Natural killer cell treated with Interleukin-12 subunit alpha and Interleukin-12 subunit beta and Interleukin-15 and Interleukin-18, amount 100 ng/mL, for 72 hours (primary cell): ENCODE measurements around the gene APOC1. TPM values are rescaled to one million over a fixed set of nuclear protein-coding genes. Genes with fewer than 3 reads are reported as not detected.

Experiments used
- ATAC-seq, 2 donors: fragments of 150-1000 bp; cut with Tn5 transposase in 1 of 2; sonication (Bioruptor Pico), chemical (Tn5 transposase) in 1 of 2; 2 replicates each; pipeline ENCODE4 v1.10.0; 2021
- DNase-seq: peaks from one replicate; pipeline ENCODE4 v3.0.0; 2022; ENCODE audit warnings: low spot score
- H3K27ac Mint-ChIP-seq, 2 donors: 1 replicate in 1 of 2; 2 replicates in 1 of 2; pipeline ENCODE4 v1.8.0; 2022; ENCODE audit warnings: mixed read lengths in 2 of 2, mild to moderate bottlenecking in 1 of 2, moderate library complexity in 1 of 2
- H3K27me3 Mint-ChIP-seq, 2 donors: 1 replicate in 1 of 2; 2 replicates in 1 of 2; pipeline ENCODE4 v1.8.0; 2022; ENCODE audit warnings: mixed read lengths in 2 of 2
- H3K36me3 Mint-ChIP-seq: one replicate; pipeline ENCODE4 v1.8.0; 2022; ENCODE audit warnings: mixed read lengths
- H3K4me1 Mint-ChIP-seq, 2 donors: 1 replicate in 1 of 2; 2 replicates in 1 of 2; pipeline ENCODE4 v1.8.0; 2022; ENCODE audit warnings: low read depth in 2 of 2, mixed read lengths in 2 of 2, mild to moderate bottlenecking in 1 of 2
- H3K4me3 Mint-ChIP-seq: one replicate; pipeline ENCODE4 v1.8.0; 2022; ENCODE audit warnings: mixed read lengths
- H3K9me3 Mint-ChIP-seq: 2 replicates; pipeline ENCODE4 v1.8.0; 2022; ENCODE audit warnings: mixed read lengths
- total RNA-seq, 2 donors: library from RNA; stranded (reverse); gene quantifications; one replicate each; pipeline ENCODE4 v1.2.3, GENCODE V29; 2022

The APOC1 gene
- total RNA-seq, 2 donors from 2014 or later: not detected

DNA sequence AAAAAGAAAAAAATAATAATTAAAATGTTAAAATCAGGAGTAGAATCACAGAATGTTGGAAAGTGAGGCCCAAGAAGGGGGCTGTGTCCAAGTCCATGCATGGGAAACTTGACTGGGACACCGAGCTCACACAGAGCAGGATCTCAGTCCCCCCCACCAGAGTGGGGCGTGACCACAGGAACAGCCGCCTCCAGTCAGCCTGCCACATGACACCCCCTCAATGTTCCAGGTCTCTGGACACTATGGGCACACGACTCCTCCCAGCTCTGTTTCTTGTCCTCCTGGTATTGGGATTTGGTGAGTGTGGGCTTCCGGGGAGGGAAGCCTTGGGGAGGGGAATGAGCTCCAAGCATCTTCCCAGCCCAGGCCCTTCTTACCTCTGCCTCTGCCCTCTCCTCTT is 33.8 kb downstream of the APOC1 start:
- Mint-ChIP-seq H3K9me3 (no peaks in the 10 kb centered on the region), H3K4me3 (no peak overlapping the region), H3K27me3 (no peaks in the 10 kb centered on the region), H3K27ac (no peak overlapping the region), H3K4me1 (peaks cover 0 to 10% of the 10 kb centered on the region in 2 donors), H3K36me3 (no peaks in the 10 kb centered on the region)
- ATAC-seq: no peak
- no peak for DNase-seq

DNA sequence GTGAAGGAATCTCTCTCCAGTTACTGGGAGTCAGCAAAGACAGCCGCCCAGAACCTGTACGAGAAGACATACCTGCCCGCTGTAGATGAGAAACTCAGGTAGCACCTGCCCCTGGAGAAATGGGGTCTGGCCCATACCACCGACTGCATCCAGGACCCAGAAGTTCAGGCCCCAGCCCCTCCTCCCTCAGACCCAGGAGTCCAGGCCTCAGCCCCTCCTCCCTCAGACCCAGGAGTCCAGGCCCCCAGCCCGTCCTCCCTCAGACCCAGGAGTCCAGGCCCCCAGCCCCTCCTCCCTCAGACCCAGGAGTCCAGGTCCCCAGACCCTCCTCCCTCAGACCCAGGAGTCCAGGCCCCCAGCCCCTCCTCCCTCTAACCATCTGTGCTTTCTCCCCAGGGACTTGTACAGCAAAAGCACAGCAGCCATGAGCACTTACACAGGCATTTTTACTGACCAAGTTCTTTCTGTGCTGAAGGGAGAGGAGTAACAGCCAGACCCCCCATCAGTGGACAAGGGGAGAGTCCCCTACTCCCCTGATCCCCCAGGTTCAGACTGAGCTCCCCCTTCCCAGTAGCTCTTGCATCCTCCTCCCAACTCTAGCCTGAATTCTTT is 34.5 kb downstream of the APOC1 start:
- Mint-ChIP-seq H3K4me1 (peaks cover 4 to 13% of the 10 kb centered on the region in 2 donors), H3K27me3 (no peaks in the 10 kb centered on the region), H3K9me3 (no peaks in the 10 kb centered on the region), H3K27ac (no peak overlapping the region), H3K36me3 (no peaks in the 10 kb centered on the region), H3K4me3 (no peak overlapping the region)
- no peak for ATAC-seq
- no peak for DNase-seq

DNA sequence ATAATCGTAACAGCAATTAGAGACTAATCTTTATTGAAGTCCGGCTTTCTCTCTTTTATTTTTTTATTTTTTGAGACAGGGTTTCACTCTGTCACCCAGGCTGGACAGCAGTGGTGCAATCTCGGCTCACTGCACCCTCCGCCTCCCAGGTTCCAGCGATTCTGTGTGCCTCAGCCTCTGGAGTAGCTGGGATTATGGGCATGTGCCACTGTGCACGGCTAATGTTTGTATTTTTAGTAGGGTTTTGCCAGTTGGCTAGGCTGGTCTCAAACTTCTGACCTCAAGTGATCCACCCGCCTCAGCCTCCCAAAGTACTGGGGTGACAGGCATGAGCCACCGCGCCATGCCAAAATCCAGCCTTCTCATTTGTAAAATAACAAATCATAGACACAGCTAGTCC is 35.1 kb downstream of the APOC1 start:
- DNase-seq: no peak

DNA sequence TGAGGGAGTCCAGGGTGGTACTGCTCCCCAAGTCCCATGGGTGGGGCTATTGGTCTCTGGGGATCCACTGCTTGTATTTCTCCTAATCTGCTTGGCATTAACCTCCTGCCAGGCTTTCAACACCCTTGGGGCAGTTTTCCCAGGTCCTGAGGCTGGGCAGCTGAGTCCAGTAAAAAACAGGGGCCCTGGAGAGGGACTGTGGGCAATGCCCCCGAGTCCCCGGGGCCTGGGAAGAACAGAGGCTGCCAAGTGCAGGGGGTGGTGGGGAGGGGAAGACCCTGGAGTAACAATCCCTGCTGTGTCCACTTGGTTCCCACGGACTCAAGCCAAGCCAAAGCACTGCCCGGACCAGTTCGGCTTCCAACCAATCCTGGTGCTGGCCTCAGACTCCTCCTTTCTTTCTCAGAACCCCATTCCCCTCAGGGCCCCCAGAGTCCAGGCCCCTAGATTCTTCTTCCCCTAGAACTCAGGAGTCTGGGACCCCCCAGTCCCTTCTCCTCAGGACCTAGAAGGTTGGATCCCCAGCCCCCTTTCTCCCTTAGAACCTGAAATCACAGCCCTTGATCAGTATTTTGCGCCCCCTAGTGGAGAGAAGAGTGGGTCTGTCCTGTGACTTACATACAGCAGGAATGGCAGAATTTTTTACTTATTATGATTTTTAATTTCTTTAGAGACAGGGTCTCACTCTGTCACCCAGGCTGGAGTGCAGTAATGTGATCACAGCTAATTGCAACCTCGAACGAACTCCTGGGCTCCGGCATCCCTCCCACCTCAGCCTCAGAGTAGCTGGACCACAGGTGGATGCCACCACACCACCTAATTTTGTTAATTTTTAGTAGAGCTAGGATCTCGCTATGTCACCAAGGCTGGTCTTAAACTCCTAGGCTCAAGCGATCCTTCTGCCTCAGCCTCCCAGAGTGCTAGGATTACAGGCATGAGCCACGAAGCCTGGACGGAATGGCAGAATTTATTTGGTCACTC is 37.1 kb downstream of the APOC1 start:
- Mint-ChIP-seq H3K4me1 (peaks cover 24 to 26% of the 10 kb centered on the region in 2 donors), H3K4me3 (no peak overlapping the region), H3K27me3 (no peaks in the 10 kb centered on the region), H3K9me3 (no peaks in the 10 kb centered on the region), H3K27ac (no peak overlapping the region), H3K36me3 (no peaks in the 10 kb centered on the region)
- no peak for ATAC-seq
- peak; percentile 70 for DNase-seq

More for the DNA sequence above, 35.1 kb downstream of the APOC1 start:
- no peaks in the 10 kb centered on the region for H3K9me3 Mint-ChIP-seq
- ATAC-seq: no peak
- H3K27me3 Mint-ChIP-seq: no peaks in the 10 kb centered on the region
- H3K27ac Mint-ChIP-seq: no peak overlapping the region
- peaks cover 9 to 14% of the 10 kb centered on the region in 2 donors for H3K4me1 Mint-ChIP-seq
- H3K4me3 Mint-ChIP-seq: no peak overlapping the region
- H3K36me3 Mint-ChIP-seq: no peaks in the 10 kb centered on the region

DNA sequence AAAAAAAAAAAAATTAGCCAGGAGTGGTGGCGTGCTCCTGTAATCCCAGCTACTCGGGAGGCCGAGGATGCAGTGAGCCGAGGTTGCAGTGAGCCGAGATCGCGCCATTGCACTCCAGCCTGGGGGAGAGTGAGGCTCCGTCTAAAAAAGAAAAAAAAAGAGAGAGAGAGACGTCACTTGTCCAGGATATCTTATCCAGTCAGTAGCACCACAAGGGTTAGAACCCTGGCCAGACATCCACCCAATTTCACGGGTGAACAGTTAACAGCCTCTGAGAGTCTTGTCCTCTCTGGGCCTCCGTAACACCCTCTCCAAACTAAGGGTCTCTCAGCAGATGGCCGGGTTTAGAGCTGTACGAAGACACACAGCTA is 39.9 kb downstream of the APOC1 start:
- Mint-ChIP-seq H3K4me1 (peaks cover 36 to 41% of the 10 kb centered on the region in 2 donors), H3K9me3 (no peaks in the 10 kb centered on the region), H3K27ac (peak overlapping the region; percentile 96), H3K4me3 (peak overlapping the region; percentile 97), H3K36me3 (no peaks in the 10 kb centered on the region), H3K27me3 (no peaks in the 10 kb centered on the region)
- DNase-seq: no peak
- ATAC-seq: no peak

DNA sequence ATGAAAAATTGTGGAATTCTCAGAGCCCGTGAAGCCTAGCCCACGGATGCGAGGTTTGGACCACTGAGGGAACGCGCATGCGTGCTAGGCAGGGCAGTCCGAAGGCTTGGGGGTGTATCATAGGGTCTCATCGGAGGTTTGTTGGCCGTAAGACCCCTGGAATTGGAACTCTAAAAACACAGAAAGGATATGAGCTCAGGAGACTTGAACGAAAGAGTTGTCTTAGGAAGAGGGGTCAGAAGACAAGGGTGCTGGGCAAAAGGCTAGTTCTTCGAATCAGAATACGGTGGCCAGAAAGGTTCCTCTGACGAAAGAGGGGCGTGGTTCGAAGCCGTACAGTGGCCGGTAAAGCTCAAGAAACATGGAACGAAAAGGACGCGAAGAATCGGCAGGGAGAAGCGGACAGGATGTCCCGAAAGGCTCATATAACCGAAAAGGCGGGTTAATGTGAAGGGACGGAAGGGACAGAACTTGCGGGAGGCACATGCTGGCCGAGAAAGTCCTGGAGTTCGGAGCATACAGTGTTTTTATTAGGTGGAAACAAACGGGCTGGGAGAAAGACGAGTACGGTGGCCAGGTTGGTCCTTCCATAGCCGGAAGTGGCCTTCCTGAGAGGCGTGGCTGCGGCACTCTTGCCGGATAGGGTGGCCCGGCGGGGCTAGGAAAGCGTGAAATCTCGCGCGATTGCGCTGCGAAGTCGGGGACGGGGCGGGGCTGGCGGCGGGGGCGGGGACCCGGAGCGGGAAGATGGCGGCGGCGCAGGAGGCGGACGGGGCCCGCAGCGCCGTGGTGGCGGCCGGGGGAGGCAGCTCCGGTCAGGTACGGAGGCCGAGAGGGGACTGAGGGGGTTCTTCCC is 40.5 kb downstream of the APOC1 start, which contains the start of gene CLPTM1:
Gene CLPTM1, plus strand, starts transcription at position 732 of the 856 bp plus-strand sequence. Its CDS starts 16 bp downstream, at position 748.
- Mint-ChIP-seq H3K36me3 (no peaks in the 10 kb centered on the region), H3K4me3 (peak within 1 kb of the TSS; percentile 97), H3K4me1 (peaks cover 41 to 46% of the 10 kb centered on the region in 2 donors), H3K9me3 (no peaks in the 10 kb centered on the region), H3K27me3 (no peaks in the 10 kb centered on the region), H3K27ac (peak within 1 kb of the TSS; percentile 96)
- ATAC-seq (peak; percentile 96 to 98), DNase-seq (peak; percentile 98)

DNA sequence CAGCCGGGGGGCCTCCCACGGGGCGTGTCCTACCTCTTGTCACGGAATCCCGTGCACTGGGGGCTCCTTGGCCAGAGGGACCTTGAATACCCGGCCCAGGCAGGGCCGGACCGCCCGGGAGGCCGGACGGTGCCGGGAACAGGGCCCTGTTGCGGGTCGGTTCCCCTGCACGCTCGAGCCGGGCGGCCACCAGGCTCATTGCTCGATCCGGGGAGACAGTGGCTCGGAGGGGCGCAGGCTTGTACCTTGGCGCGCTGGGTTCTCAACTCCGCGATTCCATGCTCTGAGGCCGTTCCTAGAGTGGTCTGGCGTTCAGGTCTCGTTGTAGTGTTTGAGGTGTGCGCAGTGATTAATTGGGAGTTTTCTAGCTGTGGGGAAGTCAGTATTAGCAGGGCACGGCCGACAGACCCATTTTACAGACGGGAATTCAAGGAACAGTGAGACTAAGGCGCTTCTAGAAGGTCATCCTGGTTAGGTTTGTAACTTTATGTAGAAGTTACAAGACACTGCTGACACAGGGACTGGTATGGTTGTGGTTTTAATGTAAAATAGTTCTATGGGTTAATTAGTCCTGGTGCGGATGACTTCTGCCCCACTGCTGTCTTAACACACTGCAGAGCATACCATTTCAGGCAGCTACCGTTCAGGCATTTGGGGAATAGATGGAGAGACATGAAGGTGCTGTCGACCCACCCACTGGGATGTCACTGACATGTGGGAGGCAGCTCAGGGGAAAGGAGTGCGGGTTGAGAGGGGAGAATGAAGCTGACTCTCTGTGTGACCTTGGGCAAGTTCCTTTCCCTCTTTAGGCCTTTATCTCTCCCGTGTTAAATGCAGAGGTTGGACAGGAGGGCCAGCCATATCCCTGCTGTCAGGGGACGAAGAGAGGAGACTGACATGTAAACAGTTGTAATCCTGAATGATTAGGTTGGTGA is 41.4 kb downstream of the APOC1 start:
- Mint-ChIP-seq H3K4me3 (peak overlapping the region; percentile 89), H3K9me3 (no peaks in the 10 kb centered on the region), H3K4me1 (peaks cover 49 to 53% of the 10 kb centered on the region in 2 donors), H3K36me3 (no peaks in the 10 kb centered on the region), H3K27me3 (no peaks in the 10 kb centered on the region), H3K27ac (peak overlapping the region; percentile 96)
- DNase-seq (no peak), ATAC-seq (no peak)

DNA sequence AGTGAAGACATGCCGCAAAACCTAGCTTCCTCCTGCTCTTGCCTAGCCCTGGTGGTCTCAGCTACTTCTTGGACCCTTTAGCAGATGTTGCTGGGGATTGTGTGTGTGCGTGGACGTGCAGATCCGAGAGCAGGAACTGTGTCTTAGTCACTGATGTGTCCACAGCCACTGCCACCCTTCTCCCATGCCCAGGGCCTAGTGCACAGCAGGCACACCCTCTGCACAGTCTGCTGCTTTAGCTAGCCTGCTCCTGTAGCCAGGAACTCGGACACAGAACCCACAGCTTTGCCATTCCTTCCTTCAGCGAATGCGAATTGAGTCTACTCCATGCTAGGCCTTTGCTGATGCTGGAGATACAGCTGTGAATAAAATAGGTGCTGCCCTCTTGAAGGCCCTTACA is 43.1 kb downstream of the APOC1 start:
- Mint-ChIP-seq H3K27ac (peak overlapping the region; percentile 96), H3K36me3 (no peaks in the 10 kb centered on the region), H3K4me1 (peaks cover 49 to 53% of the 10 kb centered on the region in 2 donors), H3K4me3 (peak overlapping the region; percentile 89), H3K9me3 (no peaks in the 10 kb centered on the region), H3K27me3 (no peaks in the 10 kb centered on the region)
- no peak for ATAC-seq
- DNase-seq: no peak

DNA sequence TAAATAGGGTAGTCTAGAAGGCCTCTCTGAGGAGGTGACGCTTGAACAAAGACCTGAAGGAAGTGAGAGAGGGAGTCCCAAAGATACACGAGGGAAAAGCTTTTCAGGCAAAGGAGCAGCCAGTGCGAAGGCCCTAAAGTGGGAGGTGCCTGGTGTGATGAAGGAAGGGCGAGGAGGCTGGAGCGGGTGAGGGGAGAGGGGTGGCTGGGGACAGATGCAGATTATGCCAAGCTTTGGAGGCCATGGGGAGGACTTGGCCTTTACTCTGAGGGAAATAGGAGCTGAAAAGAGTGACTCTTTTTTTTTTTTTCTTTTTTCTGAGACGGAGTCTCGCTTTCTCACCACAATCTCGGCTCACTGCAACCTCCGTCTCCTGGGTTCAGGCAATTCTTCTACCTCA is 43.7 kb downstream of the APOC1 start:
- peak overlapping the region in 1 of 2 donors; percentile 96 for H3K27ac Mint-ChIP-seq
- ATAC-seq (no peak), DNase-seq (no peak)
- peaks cover 49 to 53% of the 10 kb centered on the region in 2 donors for H3K4me1 Mint-ChIP-seq
- no peaks in the 10 kb centered on the region for H3K36me3 Mint-ChIP-seq
- no peaks in the 10 kb centered on the region for H3K27me3 Mint-ChIP-seq
- H3K9me3 Mint-ChIP-seq: no peaks in the 10 kb centered on the region
- no peak overlapping the region for H3K4me3 Mint-ChIP-seq

DNA sequence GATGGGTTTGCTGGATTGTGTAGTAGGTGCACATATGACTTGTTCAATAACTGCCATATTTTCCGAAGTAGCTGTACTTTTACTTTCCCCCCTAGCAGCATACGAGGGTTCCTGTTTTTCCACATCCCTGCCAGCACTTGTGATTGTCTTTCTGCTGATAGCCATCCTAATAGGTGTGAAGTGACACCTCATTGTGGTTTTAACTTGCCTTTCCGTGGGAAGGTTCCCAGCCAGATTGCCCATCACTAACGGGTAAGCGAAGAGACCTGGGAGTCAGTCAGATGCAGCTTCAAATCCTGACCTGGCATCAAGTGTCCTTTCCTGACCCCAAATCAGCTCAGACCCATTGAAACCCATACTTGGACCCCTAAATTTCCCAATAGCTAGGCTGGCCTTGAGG is 45.3 kb downstream of the APOC1 start:
- ATAC-seq: no peak
- DNase-seq: no peak
- Mint-ChIP-seq H3K27me3 (no peaks in the 10 kb centered on the region), H3K36me3 (no peaks in the 10 kb centered on the region), H3K4me3 (no peak overlapping the region), H3K9me3 (no peaks in the 10 kb centered on the region), H3K4me1 (peaks cover 41 to 43% of the 10 kb centered on the region in 2 donors), H3K27ac (peak overlapping the region; percentile 26 to 47)

DNA sequence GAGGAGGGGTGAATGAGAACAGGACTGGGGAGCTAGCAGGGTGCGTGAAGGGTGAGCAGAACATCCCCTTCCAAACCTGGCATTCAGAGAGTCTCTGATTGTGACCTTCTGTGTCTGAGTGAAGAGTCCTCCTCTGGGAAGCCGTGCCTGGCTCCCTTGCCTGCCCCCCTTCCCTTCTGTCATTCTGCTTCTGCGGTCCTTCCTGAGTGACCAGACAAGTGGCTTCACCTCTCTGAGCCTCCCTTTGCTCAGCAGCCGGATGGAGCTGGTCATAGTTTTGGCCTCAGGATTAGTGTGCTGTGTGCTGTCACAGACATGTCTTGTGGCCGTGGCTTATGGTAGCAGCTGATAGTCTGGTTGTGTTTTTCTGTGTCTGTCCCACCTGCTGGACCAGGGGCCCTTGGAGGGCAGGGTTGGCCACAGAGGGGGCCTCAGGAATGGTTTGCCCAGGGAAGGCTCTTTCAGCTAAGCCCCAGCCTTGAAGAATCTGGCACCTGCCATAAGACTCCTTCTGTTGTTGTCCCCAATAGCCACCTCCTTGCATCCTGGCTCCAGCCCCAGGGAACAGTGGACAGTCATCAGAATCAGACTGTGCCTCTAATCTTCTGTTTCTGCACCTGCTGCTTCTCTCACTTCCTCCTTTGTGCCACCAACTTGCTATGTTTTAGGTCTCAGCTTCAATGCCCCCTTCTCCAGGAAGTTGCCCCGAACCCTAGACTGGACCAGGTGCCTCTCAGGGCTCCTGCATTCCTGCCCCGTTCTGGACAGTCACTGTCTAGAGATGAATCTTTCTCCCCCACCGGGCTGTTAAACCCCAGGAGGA is 46.7 kb downstream of the APOC1 start:
- H3K27me3 Mint-ChIP-seq: no peaks in the 10 kb centered on the region
- no peak overlapping the region for H3K4me3 Mint-ChIP-seq
- H3K9me3 Mint-ChIP-seq: no peaks in the 10 kb centered on the region
- no peak for DNase-seq
- H3K4me1 Mint-ChIP-seq: peaks cover 32 to 33% of the 10 kb centered on the region in 2 donors
- no peaks in the 10 kb centered on the region for H3K36me3 Mint-ChIP-seq
- ATAC-seq: no peak
- H3K27ac Mint-ChIP-seq: peak overlapping the region in 1 of 2 donors; percentile 47

DNA sequence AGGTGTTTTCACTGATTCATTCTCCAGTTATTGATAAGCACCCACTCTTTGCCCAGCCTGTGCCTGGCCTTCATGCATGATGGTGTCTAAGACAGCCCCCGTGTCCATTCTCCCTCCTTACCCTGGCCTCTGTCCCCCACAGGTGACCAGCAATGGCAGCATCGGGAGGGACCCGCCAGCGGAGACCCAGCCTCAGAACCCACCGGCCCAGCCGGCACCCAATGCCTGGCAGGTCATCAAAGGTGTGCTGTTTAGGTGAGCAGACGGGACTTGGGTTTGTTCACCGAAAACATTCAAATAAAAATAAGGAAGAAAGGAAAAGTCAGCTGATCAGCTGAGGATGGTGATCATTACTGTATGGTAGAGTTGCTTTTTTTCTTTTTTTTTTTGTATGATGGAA is 47.4 kb downstream of the APOC1 start:
- Mint-ChIP-seq H3K27me3 (no peaks in the 10 kb centered on the region), H3K9me3 (no peaks in the 10 kb centered on the region), H3K4me3 (no peak overlapping the region), H3K4me1 (peaks cover 26% of the 10 kb centered on the region in 2 donors), H3K36me3 (no peaks in the 10 kb centered on the region), H3K27ac (peak overlapping the region in 1 of 2 donors; percentile 10)
- DNase-seq (no peak), ATAC-seq (no peak)
